Hepatocyte (in vitro differentiated cells): Measurements from ENCODE around the gene ACADVL. TPM values are rescaled to one million over a fixed set of nuclear protein-coding genes. Genes with fewer than 3 reads are reported as not detected.

ENCODE experiments used
- DNase-seq: peaks from one replicate; pipeline ENCODE4 v3.0.0-alpha.2; 2016; ENCODE audit warnings: low spot score
- H2AFZ ChIP-seq: fragments of 200-600 bp; sonication (generic); 2 replicates; pipeline ENCODE4 v1.6.0; 2016; ENCODE audit warnings: antibody characterized with exemption, mild to moderate bottlenecking
- H3K27ac ChIP-seq: fragments of 200-600 bp; sonication (generic); 2 replicates; pipeline ENCODE4 v1.5.1; 2016; ENCODE audit warnings: mild to moderate bottlenecking
- H3K27me3 ChIP-seq: fragments of 200-600 bp; sonication (generic); 2 replicates; pipeline ENCODE4 v1.6.1; 2016
- H3K36me3 ChIP-seq: fragments of 200-600 bp; sonication (generic); replicated peaks from 2 replicates; pipeline ENCODE4 v1.5.1; 2016; ENCODE audit warnings: low read depth; ENCODE audit not compliant: insufficient read depth
- H3K4me1 ChIP-seq: fragments of 200-600 bp; sonication (generic); 2 replicates; pipeline ENCODE4 v1.5.1; 2016; ENCODE audit warnings: mild to moderate bottlenecking, moderate library complexity; ENCODE audit not compliant: insufficient read depth
- H3K4me2 ChIP-seq: fragments of 200-600 bp; sonication (generic); 2 replicates; pipeline ENCODE4 v1.6.0; 2016
- H3K4me3 ChIP-seq: fragments of 200-600 bp; sonication (generic); 2 replicates; pipeline ENCODE4 v1.5.1; 2016; ENCODE audit warnings: mild to moderate bottlenecking
- H3K79me2 ChIP-seq: fragments of 200-600 bp; sonication (generic); 2 replicates; pipeline ENCODE4 v1.6.0; 2017; ENCODE audit warnings: mild to moderate bottlenecking
- H3K9me2 ChIP-seq: fragments of 200-600 bp; sonication (generic); replicated peaks from 2 replicates; pipeline ENCODE4 v1.6.0; 2017; ENCODE audit warnings: mild to moderate bottlenecking; ENCODE audit not compliant: insufficient read depth
- H3K9me3 ChIP-seq: fragments of 200-600 bp; sonication (generic); 2 replicates; pipeline ENCODE4 v1.5.1; 2016; ENCODE audit warnings: low read depth, mild to moderate bottlenecking
- H4K20me1 ChIP-seq: fragments of 200-600 bp; sonication (generic); 2 replicates; pipeline ENCODE4 v1.6.0; 2016; ENCODE audit warnings: mild to moderate bottlenecking; ENCODE audit not compliant: insufficient read depth, poor library complexity, severe bottlenecking
- EZH2 ChIP-seq: fragments of 200-600 bp; sonication (generic); IDR thresholded peaks from 2 replicates; pipeline ENCODE4 v1.6.1; 2016; ENCODE audit warnings: antibody characterized with exemption, mild to moderate bottlenecking, borderline replicate concordance
- EZH2phosphoT487 ChIP-seq: fragments of 200-600 bp; sonication (generic); IDR thresholded peaks from one replicate; pipeline ENCODE4 v1.6.1; 2018; ENCODE audit warnings: antibody characterized with exemption, mild to moderate bottlenecking, low read depth, moderate library complexity; ENCODE audit not compliant: unreplicated experiment, severe bottlenecking
- WGBS: methylation state at CpG from one replicate; pipeline ENCODE4 v1.1.6; 2016; ENCODE audit warnings: low lambda C conversion rate; ENCODE audit errors: missing lambda C conversion rate; 5-methylcytosine and 5-hydroxymethylcytosine counted together
- polyA plus RNA-seq: library from polyadenylated mRNA; unstranded; fragments of >200 nt; fragmentation: Nextera tagmentation; extraction: Ambion mirVana; gene quantifications from 2 replicates; pipeline ENCODE4 v1.2.1, GENCODE V29; 2016
- total RNA-seq: library from RNA; depleted of rRNA; stranded (reverse); fragments of >200 nt; gene quantifications from 2 replicates; pipeline ENCODE4 v1.2.3, GENCODE V29; 2014
- TF ChIP-seq, protein P1 (sequence below): fragments of 200-600 bp; sonication (generic); IDR thresholded peaks from 2 replicates; pipeline ENCODE4 v1.5.1; 2016; ENCODE audit warnings: antibody characterized with exemption, mild to moderate bottlenecking; ENCODE audit not compliant: poor library complexity

The ACADVL gene
- total and polyA plus RNA-seq, 2 experiments from 2014 or later = 469 to 1,250 TPM

- Histone ChIP-seq H3K9me2 (no peaks in the 10 kb centered on the region), H3K27me3 (no peaks in the 10 kb centered on the region), H3K79me2 (no peaks in the 10 kb centered on the region), H4K20me1 (no peaks in the 10 kb centered on the region), H3K4me2 (peak overlapping the region; percentile 20), H3K9me3 (no peaks in the 10 kb centered on the region), H3K4me3 (no peak overlapping the region), H2AFZ (no peak overlapping the region), H3K27ac (no peak overlapping the region), H3K36me3 (no peaks in the 10 kb centered on the region), H3K4me1 (peaks cover 9% of the 10 kb centered on the region)
- TF ChIP-seq EZH2phosphoT487 (no peak), EZH2 (no peak)
- TF ChIP-seq, protein P1, sequence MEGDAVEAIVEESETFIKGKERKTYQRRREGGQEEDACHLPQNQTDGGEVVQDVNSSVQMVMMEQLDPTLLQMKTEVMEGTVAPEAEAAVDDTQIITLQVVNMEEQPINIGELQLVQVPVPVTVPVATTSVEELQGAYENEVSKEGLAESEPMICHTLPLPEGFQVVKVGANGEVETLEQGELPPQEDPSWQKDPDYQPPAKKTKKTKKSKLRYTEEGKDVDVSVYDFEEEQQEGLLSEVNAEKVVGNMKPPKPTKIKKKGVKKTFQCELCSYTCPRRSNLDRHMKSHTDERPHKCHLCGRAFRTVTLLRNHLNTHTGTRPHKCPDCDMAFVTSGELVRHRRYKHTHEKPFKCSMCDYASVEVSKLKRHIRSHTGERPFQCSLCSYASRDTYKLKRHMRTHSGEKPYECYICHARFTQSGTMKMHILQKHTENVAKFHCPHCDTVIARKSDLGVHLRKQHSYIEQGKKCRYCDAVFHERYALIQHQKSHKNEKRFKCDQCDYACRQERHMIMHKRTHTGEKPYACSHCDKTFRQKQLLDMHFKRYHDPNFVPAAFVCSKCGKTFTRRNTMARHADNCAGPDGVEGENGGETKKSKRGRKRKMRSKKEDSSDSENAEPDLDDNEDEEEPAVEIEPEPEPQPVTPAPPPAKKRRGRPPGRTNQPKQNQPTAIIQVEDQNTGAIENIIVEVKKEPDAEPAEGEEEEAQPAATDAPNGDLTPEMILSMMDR = no peak
- no peak for DNase-seq
- WGBS = 93% methylated on average over 7 of the region's 7 CpGs
These were observed 45.0 kb upstream of the ACADVL start for GRCh38 chr17:7174603-7175326.

- no peak for DNase-seq
- Histone ChIP-seq H3K9me2 (no peaks in the 10 kb centered on the region), H3K9me3 (no peaks in the 10 kb centered on the region), H3K36me3 (no peaks in the 10 kb centered on the region), H2AFZ (no peak overlapping the region), H3K27me3 (no peaks in the 10 kb centered on the region), H3K4me3 (no peak overlapping the region), H3K27ac (no peak overlapping the region), H4K20me1 (no peaks in the 10 kb centered on the region), H3K4me2 (peak overlapping the region; percentile 87), H3K79me2 (no peaks in the 10 kb centered on the region), H3K4me1 (peaks cover 9% of the 10 kb centered on the region)
- no peak for TF ChIP-seq EZH2phosphoT487
- TF ChIP-seq, protein P1 = no peak
- 97% methylated on average over 5 of the region's 5 CpGs for WGBS
These were observed 44.4 kb upstream of the ACADVL start for GRCh38 chr17:7175330-7175733.

DNA sequence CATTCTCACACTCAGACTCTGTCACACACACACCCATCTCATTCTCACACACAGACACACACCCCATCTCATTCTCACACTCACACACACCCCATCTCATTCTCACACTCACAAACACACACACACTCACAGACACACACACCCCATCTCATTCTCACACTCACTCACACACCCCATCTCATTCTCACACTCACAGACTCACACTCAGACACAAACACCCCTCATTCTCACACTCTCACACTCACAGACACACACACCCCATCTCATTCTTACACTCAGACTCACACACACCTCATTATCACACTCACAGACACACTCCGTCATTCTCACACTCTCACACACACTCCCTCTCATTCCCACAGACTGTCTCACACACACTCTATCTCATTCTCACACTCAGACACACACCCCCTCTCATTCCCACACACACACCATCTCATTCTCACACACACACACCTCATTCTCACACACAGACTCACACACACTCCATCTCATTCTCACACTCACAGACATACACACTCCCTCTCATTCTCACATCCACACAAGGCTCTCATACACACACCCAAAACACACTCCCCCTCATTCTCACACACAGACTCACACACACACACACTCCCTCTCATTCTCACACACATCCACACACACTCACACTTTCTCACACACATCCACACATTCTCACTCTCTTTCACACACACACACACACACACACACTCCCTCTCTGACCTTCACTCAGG, 43.5 kb upstream of the ACADVL start:
- Histone ChIP-seq H3K36me3 (no peaks in the 10 kb centered on the region), H3K4me3 (peak overlapping the region; percentile 1), H3K27me3 (no peaks in the 10 kb centered on the region), H3K4me1 (peaks cover 9% of the 10 kb centered on the region), H2AFZ (peak overlapping the region; percentile 49), H3K9me2 (no peaks in the 10 kb centered on the region), H3K79me2 (no peaks in the 10 kb centered on the region), H3K9me3 (no peaks in the 10 kb centered on the region), H3K4me2 (peak overlapping the region; percentile 87), H3K27ac (no peak overlapping the region), H4K20me1 (no peaks in the 10 kb centered on the region)
- TF ChIP-seq EZH2 = no peak
- TF ChIP-seq, protein P1 = no peak
- no peak for TF ChIP-seq EZH2phosphoT487
- DNase-seq = no peak
- WGBS = 91% methylated on average over 1 of the region's 1 CpG
